HEK293T (cell line): Measurements from ENCODE around the gene RASA2.

ENCODE experiments used
- ARNT ChIP-seq: fragments of 450-650 bp; IDR thresholded peaks from 2 replicates; pipeline ENCODE4 v1.6.1; 2017; ENCODE audit warnings: mild to moderate bottlenecking
- BHLHE40 ChIP-seq: fragments of 450-650 bp; IDR thresholded peaks from 2 replicates; pipeline ENCODE4 v1.6.1; 2016; ENCODE audit warnings: mild to moderate bottlenecking, moderate library complexity, borderline replicate concordance
- ELF4 ChIP-seq: fragments of 450-650 bp; IDR thresholded peaks from 2 replicates; pipeline ENCODE4 v1.6.1; 2017; ENCODE audit warnings: antibody characterized with exemption
- FOXA1 ChIP-seq: fragments of 450-650 bp; IDR thresholded peaks from 2 replicates; pipeline ENCODE4 v1.6.1; 2016; ENCODE audit warnings: mild to moderate bottlenecking
- FOXM1 ChIP-seq: fragments of 450-650 bp; IDR thresholded peaks from 2 replicates; pipeline ENCODE4 v1.6.1; 2017; ENCODE audit warnings: mild to moderate bottlenecking, borderline replicate concordance
- HDGF ChIP-seq: fragments of 450-650 bp; IDR thresholded peaks from 2 replicates; pipeline ENCODE4 v1.6.1; 2017; ENCODE audit warnings: antibody characterized with exemption, borderline replicate concordance
- LEF1 ChIP-seq: fragments of 450-650 bp; IDR thresholded peaks from 2 replicates; pipeline ENCODE4 v1.6.1; 2017; ENCODE audit warnings: mild to moderate bottlenecking, borderline replicate concordance
- PKNOX1 ChIP-seq: fragments of 450-650 bp; IDR thresholded peaks from 2 replicates; pipeline ENCODE4 v1.6.1; 2016
- SP1 ChIP-seq: fragments of 450-650 bp; IDR thresholded peaks from 2 replicates; pipeline ENCODE4 v1.6.1; 2017
- SUZ12 ChIP-seq: fragments of 450-650 bp; IDR thresholded peaks from 2 replicates; pipeline ENCODE4 v1.6.1; 2016; ENCODE audit warnings: mild to moderate bottlenecking

- no peak for TF ChIP-seq FOXM1
- TF ChIP-seq ARNT, result no peak
- TF ChIP-seq SUZ12, result no peak
- no peak for TF ChIP-seq ELF4
- no peak for TF ChIP-seq FOXA1
- no peak for TF ChIP-seq PKNOX1
- TF ChIP-seq HDGF, result no peak
- TF ChIP-seq BHLHE40, result no peak
- no peak for TF ChIP-seq LEF1
- TF ChIP-seq SP1, result no peak
These were observed 59.8 kb downstream of the RASA2 start for GRCh38 chr3:141546586-141546985.
